Stimulated activated CD8-positive, alpha-beta memory T cell treated with anti-CD3 and anti-CD28 coated beads, Interleukin-4, amount 100 ng/mL, for 1 hour (primary cell): ENCODE results near the gene TNFRSF8.
A peak's percentile ranks its signal among the peaks of the same experiment; 100 is the strongest.
"Not testable (repeated sequence)": the region's sequence is repeated elsewhere in the genome, so short reads cannot be mapped to it uniquely, and the experiment has no call there.

Source experiments
- DNase-seq, 2 donors: peaks; one replicate each; pipeline ENCODE4 v3.0.0-alpha.2; 2020; ENCODE audit warnings: low read depth in 2 of 2, low spot score in 1 of 2

Gene TNFRSF8

GRCh38 chr1:12083766-12084165, 20.7 kb downstream of the TNFRSF8 start:
- DNase-seq = no peak

GRCh38 chr1:12085643-12086260, 22.6 kb downstream of the TNFRSF8 start:
- DNase-seq = no peak

GRCh38 chr1:12087797-12088314, 24.8 kb downstream of the TNFRSF8 start:
- no peak for DNase-seq

- DNase-seq = peak in 1 of 2 donors; percentile 15
These were observed 25.5 kb downstream of the TNFRSF8 start for GRCh38 chr1:12088607-12089006.

- no peak for DNase-seq
These were observed 27.2 kb downstream of the TNFRSF8 start for GRCh38 chr1:12090326-12090725.

GRCh38 chr1:12091191-12091590, 28.1 kb downstream of the TNFRSF8 start:
- no peak for DNase-seq

GRCh38 chr1:12094180-12094579, 31.1 kb downstream of the TNFRSF8 start:
- DNase-seq = no peak

GRCh38 chr1:12095452-12096263, 32.6 kb downstream of the TNFRSF8 start:
- no peak for DNase-seq

- DNase-seq = no peak
These were observed 33.5 kb downstream of the TNFRSF8 start for GRCh38 chr1:12096615-12097014.

- no peak for DNase-seq
These were observed 34.2 kb downstream of the TNFRSF8 start for GRCh38 chr1:12097321-12097720.

- DNase-seq = no peak
These were observed 35.7 kb downstream of the TNFRSF8 start for GRCh38 chr1:12098786-12099185.

GRCh38 chr1:12099610-12100009, 36.5 kb downstream of the TNFRSF8 start:
- DNase-seq = no peak

- no peak for DNase-seq
These were observed 37.0 kb downstream of the TNFRSF8 start for GRCh38 chr1:12100071-12100470.

GRCh38 chr1:12101120-12101519, 38.0 kb downstream of the TNFRSF8 start:
- not testable (repeated sequence) for DNase-seq

GRCh38 chr1:12102066-12102465, 39.0 kb downstream of the TNFRSF8 start:
- no peak for DNase-seq

GRCh38 chr1:12104417-12104816, 41.3 kb downstream of the TNFRSF8 start:
- no peak for DNase-seq

GRCh38 chr1:12106153-12106552, 43.0 kb downstream of the TNFRSF8 start:
- DNase-seq = no peak

GRCh38 chr1:12106861-12107260, 43.8 kb downstream of the TNFRSF8 start:
- DNase-seq = not testable (repeated sequence)

- DNase-seq = no peak
These were observed 44.6 kb downstream of the TNFRSF8 start for GRCh38 chr1:12107718-12108117.

- DNase-seq = no peak
These were observed 46.8 kb downstream of the TNFRSF8 start for GRCh38 chr1:12109901-12110300.

GRCh38 chr1:12111741-12112140, 48.6 kb downstream of the TNFRSF8 start:
- no peak for DNase-seq

- no peak for DNase-seq
These were observed 49.6 kb downstream of the TNFRSF8 start for GRCh38 chr1:12112711-12113161.
